Measurements from ENCODE around the gene BLACAT1. TPM values are rescaled to one million over a fixed set of nuclear protein-coding genes. Genes with fewer than 3 reads are reported as not detected.
"Not testable (repeated sequence)": the region's sequence is repeated elsewhere in the genome, so short reads cannot be mapped to it uniquely, and the experiment has no call there.

BLACAT1 gene
- polyA plus RNA-seq, 1 donor = 3.6 TPM

GRCh38 chr1:205484985-205485967, 29.4 kb upstream of the BLACAT1 start:
- peak; percentile 64 for DNase-seq

- DNase-seq = no peak
Measured at GRCh38 chr1:205483372-205483771, 27.5 kb upstream of the BLACAT1 start.

GRCh38 chr1:205482587-205482986, 26.7 kb upstream of the BLACAT1 start:
- not testable (repeated sequence) for DNase-seq

GRCh38 chr1:205481629-205482151, 25.8 kb upstream of the BLACAT1 start:
- DNase-seq = no peak

GRCh38 chr1:205481218-205481617, 25.4 kb upstream of the BLACAT1 start:
- no peak for DNase-seq

- no peak for DNase-seq
Measured at GRCh38 chr1:205480349-205480985, 24.6 kb upstream of the BLACAT1 start.

GRCh38 chr1:205478985-205479384, 23.1 kb upstream of the BLACAT1 start:
- DNase-seq = not testable (repeated sequence)

- DNase-seq = no peak
Measured at GRCh38 chr1:205477759-205478247, 22.0 kb upstream of the BLACAT1 start.

GRCh38 chr1:205477121-205477758, 21.4 kb upstream of the BLACAT1 start:
- DNase-seq = no peak

GRCh38 chr1:205476648-205477047, 20.8 kb upstream of the BLACAT1 start:
- no peak for DNase-seq

GRCh38 chr1:205475855-205476254, 20.0 kb upstream of the BLACAT1 start:
- no peak for DNase-seq

- DNase-seq = no peak
Measured at GRCh38 chr1:205474571-205474970, 18.7 kb upstream of the BLACAT1 start.

- DNase-seq = no peak
Measured at GRCh38 chr1:205473966-205474365, 18.1 kb upstream of the BLACAT1 start.

GRCh38 chr1:205473475-205473874, 17.6 kb upstream of the BLACAT1 start:
- no peak for DNase-seq

GRCh38 chr1:205472737-205473441, 17.0 kb upstream of the BLACAT1 start:
- no peak for DNase-seq

GRCh38 chr1:205470131-205470530, 14.3 kb upstream of the BLACAT1 start:
- DNase-seq = no peak

- no peak for DNase-seq
Measured at GRCh38 chr1:205466595-205467220, 10.9 kb upstream of the BLACAT1 start.

- DNase-seq = no peak
Measured at GRCh38 chr1:205465392-205465791, 9.5 kb upstream of the BLACAT1 start.

- DNase-seq = peak; percentile 83
Measured at GRCh38 chr1:205458777-205459566, 3.1 kb upstream of the BLACAT1 start.

Data from left kidney (tissue), 2 donors.